Left hindlimb (tissue), 1 donor: Measurements from ENCODE around the gene MBOAT2.

ENCODE experiments used
- DNase-seq: peaks from one replicate; pipeline ENCODE4 v3.0.0-alpha.2; 2018

MBOAT2 gene

GRCh38 chr2:9015998-9016397 is 12.5 kb upstream of the MBOAT2 start:
- no peak for DNase-seq

GRCh38 chr2:9013403-9013802 is 9.9 kb upstream of the MBOAT2 start:
- no peak for DNase-seq

GRCh38 chr2:9010866-9011265 is 7.4 kb upstream of the MBOAT2 start:
- DNase-seq, result no peak

- no peak for DNase-seq
Measured at GRCh38 chr2:9008951-9009664, 5.6 kb upstream of the MBOAT2 start.

GRCh38 chr2:9006368-9006767 is 2.9 kb upstream of the MBOAT2 start:
- no peak for DNase-seq

GRCh38 chr2:9004338-9005204 is 1.1 kb upstream of the MBOAT2 start:
- DNase-seq, result no peak

- DNase-seq, result no peak
Measured at GRCh38 chr2:9003366-9003615, 193 bp downstream of the MBOAT2 start.

GRCh38 chr2:9002637-9003365 is 683 bp downstream of the MBOAT2 start:
- DNase-seq, result peak; percentile 45

GRCh38 chr2:9002313-9002636 is 1.2 kb downstream of the MBOAT2 start:
- no peak for DNase-seq

GRCh38 chr2:9001778-9002177 is 1.7 kb downstream of the MBOAT2 start:
- no peak for DNase-seq

- DNase-seq, result no peak
Measured at GRCh38 chr2:9001229-9001628, 2.3 kb downstream of the MBOAT2 start.

GRCh38 chr2:9000442-9000841 is 3.0 kb downstream of the MBOAT2 start:
- no peak for DNase-seq

- DNase-seq, result no peak
Measured at GRCh38 chr2:8999797-9000196, 3.7 kb downstream of the MBOAT2 start.

- DNase-seq, result no peak
Measured at GRCh38 chr2:8999102-8999446, 4.4 kb downstream of the MBOAT2 start.

GRCh38 chr2:8998418-8999101 is 4.9 kb downstream of the MBOAT2 start:
- DNase-seq, result no peak

- no peak for DNase-seq
Measured at GRCh38 chr2:8997631-8998030, 5.9 kb downstream of the MBOAT2 start.

- DNase-seq, result no peak
Measured at GRCh38 chr2:8997108-8997507, 6.4 kb downstream of the MBOAT2 start.

GRCh38 chr2:8996006-8996405 is 7.5 kb downstream of the MBOAT2 start:
- no peak for DNase-seq

- DNase-seq, result no peak
Measured at GRCh38 chr2:8994386-8994785, 9.1 kb downstream of the MBOAT2 start.

- DNase-seq, result no peak
Measured at GRCh38 chr2:8993902-8994278, 9.6 kb downstream of the MBOAT2 start.

GRCh38 chr2:8993196-8993901 is 10.1 kb downstream of the MBOAT2 start:
- DNase-seq, result no peak

- no peak for DNase-seq
Measured at GRCh38 chr2:8992643-8993042, 10.8 kb downstream of the MBOAT2 start.

- no peak for DNase-seq
Measured at GRCh38 chr2:8989536-8990079, 13.9 kb downstream of the MBOAT2 start.
